ENCODE results near the gene DDX19B.
"Not testable (repeated sequence)": the region's sequence is repeated elsewhere in the genome, so short reads cannot be mapped to it uniquely, and the experiment has no call there.

Gene DDX19B

DNA sequence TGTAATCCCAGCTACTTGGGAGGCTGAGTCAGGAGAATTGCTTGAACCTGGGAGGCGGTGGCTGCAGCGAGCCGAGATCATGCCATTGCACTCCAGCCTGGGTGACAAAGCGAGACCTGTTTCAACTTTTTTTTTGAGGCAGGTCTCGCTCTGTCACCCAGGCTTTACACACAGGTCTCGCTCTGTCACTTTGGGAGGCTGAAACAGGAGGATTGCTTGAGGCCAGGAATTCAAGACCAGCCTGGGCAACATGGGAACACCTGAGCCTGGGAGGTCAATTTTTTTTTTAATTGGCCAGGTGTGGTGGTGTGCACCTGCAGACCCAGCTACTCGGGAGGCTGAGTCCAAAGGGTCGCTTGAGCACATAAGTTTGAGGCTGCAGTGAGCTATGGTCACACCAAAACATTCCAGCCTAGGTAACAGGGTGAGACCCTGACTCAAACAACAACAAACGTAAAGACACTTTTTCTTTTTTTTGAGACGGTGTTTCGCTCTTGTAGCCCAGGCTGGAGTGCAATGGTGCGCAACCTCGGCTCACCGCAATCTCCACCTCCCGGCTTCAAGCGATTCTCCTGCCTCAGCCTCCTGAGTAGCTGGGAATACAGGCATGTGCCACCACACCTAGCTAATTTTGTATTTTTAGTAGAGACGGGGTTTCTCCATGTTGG, 11.5 kb upstream of the DDX19B start:
- DNase-seq (ENCODE audit: low read depth) = not testable (repeated sequence)

DNA sequence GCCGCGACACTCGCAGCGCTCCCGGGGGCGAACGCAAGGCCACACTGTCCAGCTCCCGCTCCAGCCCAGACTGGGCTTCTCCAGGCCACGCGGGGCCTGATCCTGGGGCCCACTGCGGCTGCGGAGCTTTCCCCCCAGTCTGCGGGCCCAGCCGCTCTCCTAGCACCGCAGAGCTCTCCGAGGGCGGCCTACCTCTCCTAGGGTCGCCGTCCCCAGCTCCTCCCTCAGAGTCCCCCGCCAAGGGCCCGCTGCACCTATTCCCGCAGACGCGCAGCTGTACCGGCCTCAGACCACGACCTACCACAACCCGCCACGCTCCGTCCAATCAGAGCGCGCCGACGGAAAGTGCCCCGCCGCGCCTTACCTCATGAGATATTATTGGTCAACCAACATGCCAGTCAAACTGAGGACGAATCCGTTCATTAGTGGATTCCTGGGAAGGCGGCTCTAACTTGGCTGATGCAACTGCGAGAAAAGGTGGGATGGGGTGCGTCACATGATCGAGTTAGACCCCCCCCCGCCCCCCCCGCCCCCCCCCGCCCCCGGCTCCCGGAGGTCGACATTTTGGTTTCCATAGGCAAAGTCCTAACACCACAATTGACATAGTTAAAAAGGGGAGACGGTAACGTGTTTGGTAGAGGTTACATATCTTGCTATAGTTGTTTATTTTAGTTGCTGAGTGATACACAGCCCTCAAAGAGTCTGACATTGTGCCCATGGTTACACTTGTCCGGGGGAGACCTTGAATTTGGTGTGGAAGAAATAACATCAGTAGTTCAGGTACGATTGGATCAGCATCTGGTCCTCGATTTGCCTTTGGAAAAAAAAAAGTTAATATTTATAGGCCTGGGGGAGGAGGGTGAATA, 9.5 kb upstream of the DDX19B start, which contains the start of gene AARS1:
Gene AARS1, minus strand, starts transcription at position 278 of the 866 bp plus-strand sequence. CDS start 6,743 bp downstream, outside the sequence.
- peak; percentile 100 for DNase-seq (ENCODE audit: low read depth)

DNA sequence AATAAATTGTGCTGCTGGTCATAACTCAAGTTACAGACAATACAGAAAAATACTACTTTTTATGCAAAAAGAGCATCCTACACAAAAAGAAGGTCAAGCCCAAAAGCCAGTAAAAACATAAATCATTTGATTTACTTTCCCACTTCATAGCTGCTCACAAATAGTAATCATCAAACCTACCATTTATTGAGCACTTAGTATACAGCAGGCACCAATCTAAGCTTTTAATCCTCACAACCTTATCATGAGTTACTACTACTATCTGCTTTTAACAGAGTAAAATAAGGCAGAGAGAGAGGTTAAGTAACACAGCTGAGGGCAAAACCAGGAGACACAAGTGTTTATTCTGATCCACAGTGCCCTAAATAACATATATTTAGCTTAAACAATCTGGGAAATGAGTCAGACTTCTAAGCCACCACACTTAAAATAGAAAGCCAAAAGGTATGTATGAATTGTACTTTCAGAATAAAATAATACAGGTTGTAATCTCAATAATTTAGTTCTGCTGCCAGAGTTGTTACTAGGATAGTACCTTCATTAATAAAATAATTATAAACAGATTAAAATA, 8.0 kb upstream of the DDX19B start:
- DNase-seq (ENCODE audit: low read depth) = no peak

DNA sequence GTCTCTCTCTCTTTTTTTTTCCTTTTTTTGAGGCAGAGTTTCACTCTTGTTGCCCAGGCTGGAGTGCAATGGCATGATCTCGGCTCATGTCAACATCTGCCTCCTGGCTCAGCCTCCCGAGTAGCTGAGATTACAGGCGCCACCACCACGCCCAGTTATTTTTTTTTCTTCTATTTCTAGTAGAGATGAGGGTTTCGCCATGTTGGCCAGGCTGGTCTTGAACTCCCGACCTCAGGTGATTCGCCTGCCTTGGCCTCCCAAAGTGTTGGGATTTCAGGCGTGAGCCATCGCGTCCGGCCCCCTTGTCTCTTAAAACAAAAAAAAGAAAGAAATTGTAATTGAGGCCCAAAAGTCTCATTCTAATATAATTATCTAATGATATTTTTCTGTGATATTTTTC, 6.8 kb upstream of the DDX19B start:
- DNase-seq (ENCODE audit: low read depth) = not testable (repeated sequence)

GRCh38 chr16:70294385-70295025, 4.5 kb upstream of the DDX19B start:
- no peak for DNase-seq (ENCODE audit: low read depth)

DNA sequence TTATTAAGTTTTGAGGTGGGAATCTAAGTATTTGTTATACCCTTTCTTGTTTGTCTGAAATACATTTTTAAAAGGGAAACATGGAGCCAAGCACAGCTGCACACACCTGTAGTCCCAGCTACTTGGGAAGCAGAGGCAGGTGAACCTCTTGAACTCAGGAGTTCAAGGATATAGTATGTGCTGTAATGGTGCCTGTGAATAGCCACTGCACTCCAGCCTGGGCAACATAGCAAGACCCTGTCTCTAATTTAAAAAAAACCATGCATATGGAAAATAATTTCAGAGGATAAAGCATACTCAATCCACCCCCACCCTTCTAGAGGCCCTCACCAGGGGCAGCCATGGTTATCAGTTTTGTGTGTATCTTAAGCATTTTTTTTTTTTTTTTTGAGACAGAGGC, 3.4 kb upstream of the DDX19B start:
- DNase-seq (ENCODE audit: low read depth) = no peak

- no peak for DNase-seq (ENCODE audit: low read depth)
Observed at GRCh38 chr16:70301121-70301520, 2.1 kb downstream of the DDX19B start.

- DNase-seq (ENCODE audit: low read depth) = no peak
Observed at GRCh38 chr16:70302745-70303144, 3.8 kb downstream of the DDX19B start.

GRCh38 chr16:70304892-70305448, 6.0 kb downstream of the DDX19B start:
- DNase-seq (ENCODE audit: low read depth) = peak; percentile 27

- DNase-seq (ENCODE audit: low read depth) = no peak
Observed at GRCh38 chr16:70306880-70307279, 7.9 kb downstream of the DDX19B start.

- DNase-seq (ENCODE audit: low read depth) = not testable (repeated sequence)
Observed at GRCh38 chr16:70307726-70308125, 8.7 kb downstream of the DDX19B start.

- DNase-seq (ENCODE audit: low read depth) = no peak
Observed at GRCh38 chr16:70320121-70320520, 21.1 kb downstream of the DDX19B start.

GRCh38 chr16:70324998-70325747, 26.2 kb downstream of the DDX19B start:
- no peak for DNase-seq (ENCODE audit: low read depth)

DNA sequence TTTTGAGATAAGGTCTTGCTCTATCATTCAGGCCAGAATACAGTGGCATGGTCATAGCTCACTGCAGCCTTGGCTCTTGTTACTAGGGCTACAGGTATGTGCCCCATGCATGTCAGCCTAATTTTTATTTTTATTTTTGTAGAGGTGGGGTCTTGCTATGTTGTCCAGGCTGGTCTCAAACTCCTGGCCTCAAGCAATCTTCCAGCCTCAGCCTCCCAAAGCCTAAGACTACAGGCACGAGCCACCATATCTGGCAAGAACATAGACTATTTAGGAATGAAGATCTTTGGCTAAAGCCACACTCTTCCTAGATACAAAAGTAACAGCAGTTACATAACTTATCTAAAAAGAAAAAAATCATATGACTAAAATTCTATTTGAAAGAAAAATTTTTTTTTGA, 32.1 kb downstream of the DDX19B start:
- DNase-seq (ENCODE audit: low read depth) = no peak

DNA sequence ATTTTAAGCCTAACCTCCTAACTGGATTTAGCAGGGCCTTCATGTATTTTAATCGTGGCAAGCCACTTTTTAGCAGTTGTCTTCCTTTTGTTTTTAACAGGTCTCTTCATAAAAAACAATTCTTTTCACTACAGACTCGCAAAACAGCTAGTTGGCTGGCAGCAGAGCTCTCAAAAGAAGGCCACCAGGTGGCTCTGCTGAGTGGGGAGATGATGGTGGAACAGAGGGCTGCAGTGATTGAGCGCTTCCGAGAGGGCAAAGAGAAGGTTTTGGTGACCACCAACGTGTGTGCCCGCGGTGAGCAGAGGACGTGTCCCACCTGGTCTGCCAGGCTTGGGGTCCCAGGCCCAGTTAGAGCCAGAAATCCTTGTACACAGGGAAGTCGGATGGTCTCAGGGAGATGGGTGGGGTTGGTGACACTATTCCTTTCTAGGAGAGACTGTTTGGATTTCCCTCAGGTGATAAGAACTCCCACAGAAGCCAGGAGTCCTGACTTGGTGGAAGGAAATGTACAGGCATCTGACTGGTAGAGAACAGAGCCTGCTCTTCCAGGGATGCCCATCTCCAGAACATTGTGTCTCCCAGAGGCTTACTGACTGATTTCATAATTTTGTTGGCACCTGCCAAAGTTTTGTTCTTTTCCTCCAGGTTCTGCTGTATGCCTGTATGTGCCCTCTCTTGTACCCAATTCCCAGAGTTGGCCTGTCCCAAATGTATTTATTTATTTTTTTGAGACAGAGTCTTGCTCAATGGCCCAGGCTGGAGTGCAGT, 32.8 kb downstream of the DDX19B start:
- no peak for DNase-seq (ENCODE audit: low read depth)

GRCh38 chr16:70332728-70333127, 33.7 kb downstream of the DDX19B start:
- DNase-seq (ENCODE audit: low read depth) = not testable (repeated sequence)

DNA sequence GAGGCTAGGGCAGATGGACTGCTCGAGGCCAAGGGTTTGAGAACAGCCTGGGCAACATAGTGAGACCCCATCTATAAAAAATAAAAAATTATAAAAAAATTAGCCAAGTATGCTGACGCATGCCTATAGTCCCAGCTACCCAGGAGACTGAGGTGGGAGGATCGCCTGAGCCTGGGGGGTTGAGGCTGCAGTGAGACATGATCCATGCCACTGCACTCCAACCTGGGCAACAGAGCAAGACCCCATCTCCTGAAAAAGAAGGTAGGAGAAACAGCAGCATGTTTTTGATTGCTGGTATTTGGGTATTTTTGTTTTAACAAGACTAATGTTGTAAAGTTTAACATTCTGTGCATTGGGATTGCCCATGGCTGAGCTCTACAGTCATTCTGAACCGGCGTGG, 38.8 kb downstream of the DDX19B start:
- DNase-seq (ENCODE audit: low read depth) = no peak

DNA sequence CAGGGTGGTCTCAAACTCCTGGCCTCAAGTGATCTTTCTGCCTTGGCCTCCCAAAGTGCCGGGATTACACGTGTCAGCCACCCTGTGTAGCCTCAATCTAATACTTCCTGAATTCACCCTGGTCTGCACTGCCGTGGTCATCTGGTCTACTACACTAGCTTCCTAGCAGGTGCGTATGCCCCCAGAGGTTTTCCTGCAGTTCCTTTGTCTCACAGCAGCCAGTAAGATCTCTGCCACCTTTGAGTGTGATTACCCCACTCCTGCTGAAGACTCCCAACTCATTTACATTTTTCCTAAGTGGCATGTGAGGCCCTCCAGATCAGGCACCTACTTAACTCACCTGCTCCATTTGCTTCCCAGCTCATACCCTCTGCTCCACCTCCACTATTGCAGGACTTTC, 42.6 kb downstream of the DDX19B start:
- DNase-seq (ENCODE audit: low read depth) = no peak

- no peak for DNase-seq (ENCODE audit: low read depth)
Observed at GRCh38 chr16:70342016-70342415, 43.0 kb downstream of the DDX19B start.

- no peak for DNase-seq (ENCODE audit: low read depth)
Observed at GRCh38 chr16:70345840-70346239, 46.9 kb downstream of the DDX19B start.

- DNase-seq (ENCODE audit: low read depth) = no peak
Observed at GRCh38 chr16:70348991-70349390, 50.0 kb downstream of the DDX19B start.
